Panc1 (cell line): ENCODE results near the gene SPTLC2.

Experiments used
- CTCF ChIP-seq: fragments of 450-650 bp; IDR thresholded peaks from 2 replicates; pipeline ENCODE4 v1.5.1; 2017; ENCODE audit warnings: mild to moderate bottlenecking
- POLR2AphosphoS5 ChIP-seq: IDR thresholded peaks from 2 replicates; pipeline ENCODE4 v1.6.1; 2012; ENCODE audit warnings: mild to moderate bottlenecking, low read depth, low read length, moderate library complexity
- REST ChIP-seq, 2 experiments: IDR thresholded peaks; 2 replicates each; pipeline ENCODE4 v1.6.1; 2011 to 2012; ENCODE audit warnings: low read depth in 2 of 2, control low read depth in 1 of 2, low read length in 1 of 2, mild to moderate bottlenecking in 1 of 2, moderate library complexity in 1 of 2; ENCODE audit not compliant: insufficient read depth in 1 of 2
- SIN3A ChIP-seq: IDR thresholded peaks from 2 replicates; pipeline ENCODE4 v1.6.1; 2012; ENCODE audit warnings: low read depth, mild to moderate bottlenecking, low read length, moderate library complexity, borderline replicate concordance; ENCODE audit not compliant: insufficient read depth
- TCF7L2 ChIP-seq: IDR thresholded peaks from 2 replicates; pipeline ENCODE4 v1.6.1; 2011; ENCODE audit warnings: mild to moderate bottlenecking, low read depth, low read length, inconsistent platforms

- TF ChIP-seq CTCF (no peak), POLR2AphosphoS5 (no peak), SIN3A (no peak), REST (IDR thresholded peaks at IDR 0.05; ENCODE audit: insufficient read depth in 1 of 2, low read depth in 2 of 2, low read length in 1 of 2) (no peak), TCF7L2 (no peak)
Measured at GRCh38 chr14:77529213-77529612, 87.2 kb downstream of the SPTLC2 start.
